Effector memory CD4-positive, alpha-beta T cell (primary cell): ENCODE data around the gene IFT81.

Experiments used
- DNase-seq, 3 donors: peaks; one replicate each; pipeline ENCODE4 v3.0.0-alpha.2; 2020
- H3K27ac ChIP-seq: 2 replicates; pipeline ENCODE4 v1.7.0; 2013; ENCODE audit warnings: mild to moderate bottlenecking, low read length, moderate library complexity; ENCODE audit not compliant: insufficient read depth, poor library complexity, severe bottlenecking
- H3K27me3 ChIP-seq: replicated peaks from 2 replicates; pipeline ENCODE4 v1.7.0; 2013; ENCODE audit warnings: mild to moderate bottlenecking, low read length; ENCODE audit not compliant: insufficient read depth, control insufficient read depth, poor library complexity, severe bottlenecking
- H3K36me3 ChIP-seq: 2 replicates; pipeline ENCODE4 v1.7.0; 2013; ENCODE audit warnings: mild to moderate bottlenecking, low read length, moderate library complexity; ENCODE audit not compliant: control insufficient read depth, insufficient read depth
- H3K4me1 ChIP-seq: 2 replicates; pipeline ENCODE4 v1.7.0; 2013; ENCODE audit warnings: low read length, mild to moderate bottlenecking; ENCODE audit not compliant: control insufficient read depth, insufficient read depth, poor library complexity, severe bottlenecking
- H3K4me3 ChIP-seq: 2 replicates; pipeline ENCODE4 v1.7.0; 2013; ENCODE audit warnings: low read length, low read depth, mild to moderate bottlenecking; ENCODE audit not compliant: insufficient read depth, poor library complexity, severe bottlenecking
- H3K9me3 ChIP-seq: 2 replicates; pipeline ENCODE4 v1.7.0; 2013; ENCODE audit warnings: mild to moderate bottlenecking, low read length, moderate library complexity; ENCODE audit not compliant: control insufficient read depth

Gene IFT81

DNA sequence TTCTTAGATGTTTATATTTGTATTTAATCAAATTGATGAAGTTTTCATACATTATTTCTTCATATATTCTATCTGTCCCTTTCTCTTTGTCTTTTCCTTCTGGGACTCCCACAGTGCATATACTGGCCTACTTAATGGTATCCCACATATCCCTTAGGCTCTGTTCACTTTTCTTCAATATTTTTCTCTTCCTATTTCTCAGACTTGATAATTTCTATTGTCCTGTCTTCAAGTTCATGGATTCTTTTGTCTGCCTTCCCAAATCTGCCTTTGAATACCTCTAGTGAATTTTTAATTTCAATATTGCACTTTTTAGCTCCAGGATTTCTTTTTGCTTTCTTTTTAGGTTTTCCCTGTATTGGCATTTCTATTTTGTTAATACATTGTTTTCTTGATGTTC is 33.4 kb downstream of the IFT81 start:
- no peaks in the 10 kb centered on the region for H3K27me3 ChIP-seq
- no peaks in the 10 kb centered on the region for H3K9me3 ChIP-seq
- H3K4me3 ChIP-seq: no peak overlapping the region
- H3K36me3 ChIP-seq: no peaks in the 10 kb centered on the region
- no peak overlapping the region for H3K27ac ChIP-seq
- H3K4me1 ChIP-seq: no peaks in the 10 kb centered on the region
- DNase-seq: no peak

DNA sequence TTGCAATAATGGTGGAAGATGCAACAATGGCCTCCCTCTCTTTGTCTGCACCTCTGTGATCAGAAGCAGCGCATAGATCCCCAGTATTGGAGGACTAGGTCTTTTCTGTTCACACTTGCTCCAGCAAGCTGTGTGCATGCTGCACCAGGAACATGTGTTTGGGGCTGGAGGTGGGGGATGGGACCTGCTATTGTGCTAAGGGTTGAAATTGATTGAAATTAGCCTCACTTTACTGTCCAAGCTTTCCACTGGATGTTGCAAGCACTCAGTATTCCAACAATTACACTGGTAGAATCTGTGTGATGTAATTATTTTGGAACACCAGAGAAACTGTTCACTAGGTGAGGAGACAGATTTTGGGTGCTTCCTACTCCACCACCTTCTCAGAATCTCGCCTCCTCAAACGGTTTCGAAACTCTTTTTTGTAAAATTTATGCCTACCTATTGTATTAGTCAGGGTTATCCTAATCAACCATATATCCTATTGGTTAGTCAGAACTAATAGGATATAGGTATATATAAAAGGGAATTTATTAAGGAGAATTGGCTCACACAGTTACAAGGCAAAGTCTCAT is 35.6 kb downstream of the IFT81 start:
- Histone ChIP-seq H3K27ac (no peak overlapping the region), H3K36me3 (no peaks in the 10 kb centered on the region), H3K4me1 (no peaks in the 10 kb centered on the region), H3K9me3 (no peaks in the 10 kb centered on the region), H3K27me3 (no peaks in the 10 kb centered on the region), H3K4me3 (no peak overlapping the region)
- DNase-seq: no peak

GRCh38 chr12:110165540-110166159 is 41.5 kb downstream of the IFT81 start:
- no peak for DNase-seq

DNA sequence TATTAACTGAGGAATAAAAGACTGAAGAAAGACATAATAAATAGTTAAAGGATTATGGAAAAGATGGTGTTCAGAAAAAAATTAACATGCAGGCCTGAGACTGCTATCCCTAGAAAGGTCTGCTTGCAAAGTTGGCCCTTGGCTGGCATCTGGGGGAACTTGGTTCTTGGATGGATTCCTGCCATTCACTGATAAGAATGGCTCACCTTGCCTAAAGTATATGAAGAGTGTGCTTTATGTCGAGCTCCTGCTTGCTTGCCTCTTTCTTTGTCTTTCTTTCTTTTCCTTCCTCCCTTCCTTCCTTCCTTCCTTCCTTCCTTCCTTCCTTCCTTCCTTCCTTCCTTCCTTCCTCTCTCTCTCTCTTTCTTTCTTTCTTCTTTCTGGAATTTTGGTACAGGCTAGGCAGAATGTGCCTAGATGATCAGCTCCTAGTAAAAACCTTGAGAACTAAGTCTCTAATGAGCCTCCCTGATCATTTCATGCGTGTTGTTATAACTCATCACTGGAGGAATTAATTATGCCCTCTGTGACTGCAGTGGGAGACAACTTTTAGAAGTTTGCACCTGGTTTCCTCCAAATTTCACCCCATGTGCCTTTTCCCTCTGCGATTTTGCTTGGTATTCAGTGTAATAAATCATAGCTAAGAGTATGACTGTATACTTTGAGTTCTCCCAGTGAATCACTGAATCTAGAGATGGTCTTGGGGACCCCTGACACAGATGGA is 44.7 kb downstream of the IFT81 start:
- Histone ChIP-seq H3K36me3 (no peaks in the 10 kb centered on the region), H3K4me3 (no peak overlapping the region), H3K4me1 (no peaks in the 10 kb centered on the region), H3K27ac (no peak overlapping the region), H3K9me3 (no peaks in the 10 kb centered on the region), H3K27me3 (no peaks in the 10 kb centered on the region)
- no peak for DNase-seq

More at GRCh38 chr12:110165540-110166159, 41.5 kb downstream of the IFT81 start:
- no peaks in the 10 kb centered on the region for H3K4me1 ChIP-seq
- H3K4me3 ChIP-seq: no peak overlapping the region
- H3K9me3 ChIP-seq: no peaks in the 10 kb centered on the region
- no peaks in the 10 kb centered on the region for H3K36me3 ChIP-seq
- H3K27ac ChIP-seq: no peak overlapping the region
- H3K27me3 ChIP-seq: no peaks in the 10 kb centered on the region

- no peak for DNase-seq
- no peak overlapping the region for H3K27ac ChIP-seq
- no peaks in the 10 kb centered on the region for H3K36me3 ChIP-seq
- H3K9me3 ChIP-seq: no peaks in the 10 kb centered on the region
- H3K4me3 ChIP-seq: no peak overlapping the region
- H3K27me3 ChIP-seq: no peaks in the 10 kb centered on the region
- no peaks in the 10 kb centered on the region for H3K4me1 ChIP-seq
These were observed 46.5 kb downstream of the IFT81 start for GRCh38 chr12:110170535-110171185.

- Histone ChIP-seq H3K36me3 (no peaks in the 10 kb centered on the region), H3K9me3 (no peaks in the 10 kb centered on the region), H3K4me1 (no peaks in the 10 kb centered on the region), H3K27ac (no peak overlapping the region), H3K27me3 (no peaks in the 10 kb centered on the region), H3K4me3 (no peak overlapping the region)
- no peak for DNase-seq
These were observed 47.0 kb downstream of the IFT81 start for GRCh38 chr12:110171186-110171538.

GRCh38 chr12:110171636-110172035 is 47.5 kb downstream of the IFT81 start:
- Histone ChIP-seq H3K27me3 (no peaks in the 10 kb centered on the region), H3K9me3 (no peaks in the 10 kb centered on the region), H3K4me1 (no peaks in the 10 kb centered on the region), H3K4me3 (no peak overlapping the region), H3K36me3 (no peaks in the 10 kb centered on the region), H3K27ac (no peak overlapping the region)
- no peak for DNase-seq

- DNase-seq: no peak
- no peaks in the 10 kb centered on the region for H3K4me1 ChIP-seq
- no peak overlapping the region for H3K4me3 ChIP-seq
- no peaks in the 10 kb centered on the region for H3K27me3 ChIP-seq
- no peaks in the 10 kb centered on the region for H3K36me3 ChIP-seq
- H3K9me3 ChIP-seq: no peaks in the 10 kb centered on the region
- no peak overlapping the region for H3K27ac ChIP-seq
These were observed 50.3 kb downstream of the IFT81 start for GRCh38 chr12:110174373-110174996.

DNA sequence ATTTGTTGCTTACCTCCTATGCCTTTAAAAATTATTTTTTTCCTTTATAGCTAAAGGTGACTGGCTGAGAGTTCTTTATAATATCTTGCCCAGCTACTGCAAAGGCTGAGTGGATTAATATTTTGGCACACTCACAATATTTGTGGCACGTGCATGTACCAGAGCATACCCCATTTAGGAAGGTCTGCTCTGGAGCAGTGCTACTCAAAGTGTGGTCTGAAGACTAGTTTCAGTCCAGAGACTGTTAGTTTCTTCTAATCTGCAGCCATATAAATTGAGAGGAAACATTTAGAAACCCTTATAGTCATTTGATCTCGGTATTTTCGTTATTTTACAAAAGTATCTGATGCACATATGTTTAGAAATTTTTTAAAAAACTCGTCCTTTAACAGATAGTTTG is 51.0 kb downstream of the IFT81 start:
- no peaks in the 10 kb centered on the region for H3K27me3 ChIP-seq

More for the DNA sequence above, 51.0 kb downstream of the IFT81 start:
- Histone ChIP-seq H3K9me3 (no peaks in the 10 kb centered on the region), H3K4me1 (no peaks in the 10 kb centered on the region), H3K36me3 (no peaks in the 10 kb centered on the region), H3K27ac (no peak overlapping the region), H3K4me3 (no peak overlapping the region)
- DNase-seq: no peak
